Activated CD4-positive, alpha-beta T cell treated with anti-CD3 and anti-CD28 coated beads, Interleukin-2, amount 50 U/mL, for 4 hours (primary cell): Measurements from ENCODE around the gene EGR4.

Experiments used
- DNase-seq, 2 experiments: peaks; one replicate each; pipeline ENCODE4 v3.0.0-alpha.2; 2020

EGR4 gene

DNA sequence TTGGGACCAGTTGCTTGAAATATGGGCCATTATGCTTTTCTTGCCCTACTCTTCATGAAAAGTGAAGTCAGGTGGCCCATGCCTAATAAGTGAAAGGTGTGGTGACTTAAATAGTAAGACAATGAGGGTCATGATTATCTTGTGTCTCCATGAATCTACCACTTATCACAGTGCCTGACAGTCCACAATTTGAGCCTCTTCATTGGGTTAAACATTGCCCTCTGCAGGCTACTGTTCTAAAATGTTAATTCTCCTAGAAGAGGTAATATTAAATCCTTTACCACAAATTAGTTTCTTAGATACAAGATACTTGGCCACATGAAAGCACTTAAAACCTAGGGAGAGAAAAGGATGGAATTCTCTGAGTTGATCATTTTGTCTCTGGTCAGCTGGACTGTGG, 4.0 kb downstream of the EGR4 start:
- no peak for DNase-seq

DNA sequence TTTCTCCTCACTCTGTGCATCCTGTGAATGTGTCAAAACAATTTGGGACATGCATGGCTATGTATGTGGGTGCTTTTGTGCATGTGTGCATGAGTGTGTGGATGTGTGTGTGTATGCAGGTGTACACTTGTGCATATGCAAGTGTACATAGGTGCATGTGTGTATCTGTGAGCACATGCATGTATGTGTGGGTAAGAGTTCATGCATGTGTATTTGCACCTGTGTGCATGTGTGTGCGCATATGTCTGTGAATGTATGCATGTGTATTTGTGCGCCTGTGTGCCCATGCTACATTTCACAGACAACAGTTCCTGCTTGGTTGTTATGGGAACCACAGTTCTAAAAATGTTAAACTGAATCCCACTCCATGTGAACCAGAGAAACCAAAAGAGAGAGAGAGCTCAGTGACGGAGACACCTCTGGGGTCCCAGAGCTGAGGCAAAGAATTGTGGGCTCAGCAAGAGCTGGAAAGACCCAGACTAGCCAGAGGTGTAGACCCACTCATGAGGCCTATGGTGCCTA, 7.2 kb downstream of the EGR4 start:
- no peak for DNase-seq

DNA sequence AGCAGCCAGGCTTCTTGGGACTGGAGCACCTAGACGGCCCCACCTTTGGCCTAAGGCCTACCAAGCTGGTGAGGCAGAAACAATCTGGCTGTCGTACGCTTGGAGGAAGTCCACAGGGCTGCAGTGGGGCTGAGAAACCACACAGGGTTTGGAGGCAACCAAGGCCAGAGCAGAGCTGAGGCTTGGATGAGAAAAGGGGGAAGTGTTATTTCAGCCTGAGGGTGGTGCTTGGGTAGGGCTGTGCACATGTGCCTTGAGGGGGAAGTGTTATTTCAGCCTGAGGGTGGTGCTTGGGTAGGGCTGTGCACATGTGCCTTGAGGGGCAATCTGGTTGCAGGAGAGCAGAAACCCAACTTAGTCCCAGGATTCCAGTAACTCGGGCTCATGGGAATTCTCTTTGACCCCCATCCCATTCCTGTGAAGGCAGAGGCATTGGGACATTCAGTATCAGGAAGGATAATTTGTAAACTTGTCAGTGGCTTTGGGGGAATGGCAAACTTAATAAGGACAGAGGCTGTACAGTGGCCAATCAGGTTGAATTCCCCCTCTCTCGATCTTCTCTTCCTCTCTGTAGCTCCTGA, 8.1 kb downstream of the EGR4 start:
- DNase-seq: no peak

DNA sequence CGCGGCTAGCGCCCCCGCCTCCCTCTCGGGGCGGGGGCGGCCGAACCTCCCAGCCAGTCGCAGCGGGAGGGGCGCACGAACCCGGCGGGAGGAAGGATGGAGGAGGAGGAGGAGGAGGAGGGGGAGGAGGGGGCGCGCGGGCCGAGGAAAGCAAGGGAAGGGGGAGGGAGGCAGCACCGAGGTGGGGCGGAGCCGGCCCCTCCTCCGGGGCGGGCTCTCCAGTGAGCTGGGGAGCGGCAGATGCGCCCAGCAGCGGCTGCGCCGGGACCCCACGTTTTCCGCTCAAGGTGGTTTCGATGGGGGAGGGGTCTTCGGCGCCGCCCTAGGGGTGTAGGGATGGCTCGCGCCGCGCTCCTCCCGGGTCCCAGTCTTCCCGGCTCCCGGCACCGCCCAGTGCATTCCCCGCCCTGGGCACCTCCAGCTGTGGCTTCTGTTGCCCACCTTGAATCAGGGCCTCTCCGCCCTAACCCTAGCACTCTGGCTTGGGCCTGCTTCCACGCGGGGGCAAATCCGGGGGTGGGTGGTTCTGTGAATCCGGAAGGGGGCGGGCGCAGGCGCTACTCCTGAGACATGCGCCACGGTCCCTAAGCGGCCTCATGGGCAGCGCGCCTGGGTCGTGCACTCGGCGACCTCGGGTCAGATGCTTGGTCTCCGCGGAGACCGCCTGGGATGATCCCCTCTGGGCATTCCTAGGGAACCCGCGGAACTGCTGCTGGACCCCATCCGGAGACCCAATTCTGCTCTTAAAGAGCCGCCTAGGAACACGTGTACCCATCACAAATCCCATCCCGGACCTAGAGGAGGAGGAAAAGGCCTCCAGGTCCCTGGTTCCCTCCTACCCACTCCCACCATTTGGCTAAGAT, 8.8 kb downstream of the EGR4 start, which contains the start of gene FBXO41:
Gene FBXO41, minus strand, starts transcription at position 183 of the 863 bp plus-strand sequence. CDS start 14,848 bp downstream, outside the sequence.
- peak; percentile 68 to 75 for DNase-seq

DNA sequence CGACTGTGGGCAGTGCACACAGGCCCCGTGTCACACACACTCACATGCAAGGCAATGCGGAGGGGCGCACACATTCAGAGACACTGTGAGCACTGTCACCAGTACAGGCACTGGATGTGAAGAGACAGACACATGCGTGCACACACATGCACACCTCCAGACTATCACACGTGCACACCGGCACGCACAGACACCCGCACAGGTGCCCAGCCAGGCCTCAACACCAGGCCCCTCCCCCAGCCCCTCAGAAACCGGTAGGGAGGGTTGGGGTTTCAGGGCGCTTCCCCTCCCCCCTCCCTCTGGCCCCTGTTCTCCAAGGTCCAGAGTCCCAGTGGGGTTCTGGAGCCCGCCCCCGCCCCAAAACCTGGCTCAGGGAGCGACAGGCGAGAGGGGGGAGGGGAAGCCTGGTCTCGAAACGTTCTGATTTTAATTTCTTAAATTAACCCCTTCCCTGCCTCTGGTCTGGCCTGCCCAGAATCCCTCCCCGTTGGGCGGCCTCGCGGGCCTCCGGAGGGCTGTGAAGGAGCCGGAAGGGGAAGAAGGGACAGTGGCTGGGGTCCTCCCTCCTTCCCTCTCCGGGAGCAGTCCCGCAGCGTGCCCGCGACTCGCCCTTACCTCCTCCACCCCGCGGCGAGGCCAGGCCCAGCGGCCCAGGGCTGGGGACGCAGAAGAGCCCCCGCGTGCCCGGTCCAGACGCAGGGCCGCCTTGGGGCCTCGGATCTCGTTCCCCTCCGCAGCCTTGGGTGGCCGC, 9.6 kb downstream of the EGR4 start:
- no peak for DNase-seq

DNA sequence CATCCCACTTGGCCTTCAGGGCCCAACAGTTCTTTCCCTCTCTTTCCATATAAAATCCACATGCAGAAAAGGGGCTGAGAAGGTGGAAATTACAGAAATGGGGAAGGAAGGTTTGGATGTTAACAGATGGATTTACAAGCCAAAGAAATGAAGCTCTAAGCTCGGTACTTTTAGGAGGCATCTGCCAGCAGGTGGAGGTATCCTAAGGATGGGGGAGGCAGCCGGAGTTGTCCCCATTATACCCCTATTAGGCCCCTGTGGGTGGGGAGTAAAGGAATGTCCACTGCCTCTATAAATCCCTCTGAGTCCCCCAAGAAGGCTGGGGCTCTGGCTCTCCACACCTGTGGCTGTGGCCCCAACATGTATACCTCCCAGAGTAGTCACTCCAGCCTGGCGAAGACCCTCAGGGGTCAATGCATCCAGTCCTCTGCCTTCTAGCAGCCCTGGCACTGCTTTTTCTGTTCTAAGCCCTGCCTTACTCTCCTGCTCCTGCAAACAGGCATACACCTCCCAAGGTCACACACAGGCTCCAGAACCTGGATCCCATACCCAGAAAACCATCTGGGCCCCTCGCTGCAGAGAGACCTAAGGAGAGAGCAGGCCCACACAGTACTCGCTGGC, 10.3 kb downstream of the EGR4 start:
- DNase-seq: no peak

DNA sequence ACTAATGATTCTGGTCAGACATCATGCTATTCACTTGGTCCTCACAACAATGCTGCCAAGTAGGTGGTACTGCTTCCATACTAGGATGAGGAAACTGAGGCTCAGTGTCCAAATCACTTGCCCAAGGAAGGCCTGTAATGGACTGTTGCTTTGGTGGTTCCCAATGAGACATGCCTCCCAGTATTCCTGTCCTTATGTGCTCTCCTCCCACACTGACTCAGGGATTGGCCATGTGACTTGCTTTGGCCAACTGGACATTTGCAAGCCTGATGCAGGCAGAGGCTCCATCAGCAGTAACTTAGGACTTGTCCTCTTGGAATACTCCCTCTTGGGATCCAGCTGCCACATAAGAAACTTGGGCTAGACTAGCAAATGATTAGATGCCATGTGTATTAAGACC, 12.1 kb downstream of the EGR4 start:
- no peak for DNase-seq

DNA sequence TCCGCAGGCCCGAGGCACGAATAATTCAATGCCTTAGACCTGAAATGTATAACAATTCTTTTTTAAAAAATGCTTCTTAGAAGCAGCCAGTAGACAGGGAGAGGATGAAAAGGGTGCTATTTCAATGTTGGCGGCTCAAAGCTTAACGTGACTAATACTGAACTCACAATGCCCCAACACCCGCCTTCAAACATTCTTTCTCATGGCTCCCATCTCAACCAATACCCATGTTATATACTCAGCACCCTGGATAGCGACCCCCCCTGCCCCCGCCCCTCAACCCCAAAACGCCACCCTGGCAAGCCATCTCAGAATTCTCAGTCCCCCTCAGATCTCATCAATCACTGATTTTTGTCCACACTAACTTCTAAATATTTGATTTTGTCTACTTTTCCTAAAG, 13.5 kb downstream of the EGR4 start:
- no peak for DNase-seq

DNA sequence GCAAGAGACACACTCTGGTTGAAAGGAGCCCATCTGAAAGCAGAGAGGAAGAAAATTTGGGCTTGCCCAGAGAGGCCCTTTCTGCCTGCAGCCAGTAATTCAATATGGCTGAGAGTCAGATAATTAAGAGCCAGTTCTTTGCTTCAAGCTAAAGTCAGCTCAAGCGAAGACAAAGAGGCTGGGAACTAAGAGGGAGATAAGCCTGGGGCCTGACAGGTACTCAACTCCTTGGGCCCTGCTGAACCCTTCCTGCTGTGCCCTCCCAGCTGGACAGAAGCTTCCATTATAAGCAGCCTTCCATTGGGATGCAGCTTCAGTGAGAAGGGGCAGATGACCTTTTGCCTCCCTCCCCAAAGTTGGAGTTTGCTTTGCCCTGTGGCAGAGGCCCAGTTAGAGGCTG, 21.1 kb downstream of the EGR4 start:
- DNase-seq: no peak

DNA sequence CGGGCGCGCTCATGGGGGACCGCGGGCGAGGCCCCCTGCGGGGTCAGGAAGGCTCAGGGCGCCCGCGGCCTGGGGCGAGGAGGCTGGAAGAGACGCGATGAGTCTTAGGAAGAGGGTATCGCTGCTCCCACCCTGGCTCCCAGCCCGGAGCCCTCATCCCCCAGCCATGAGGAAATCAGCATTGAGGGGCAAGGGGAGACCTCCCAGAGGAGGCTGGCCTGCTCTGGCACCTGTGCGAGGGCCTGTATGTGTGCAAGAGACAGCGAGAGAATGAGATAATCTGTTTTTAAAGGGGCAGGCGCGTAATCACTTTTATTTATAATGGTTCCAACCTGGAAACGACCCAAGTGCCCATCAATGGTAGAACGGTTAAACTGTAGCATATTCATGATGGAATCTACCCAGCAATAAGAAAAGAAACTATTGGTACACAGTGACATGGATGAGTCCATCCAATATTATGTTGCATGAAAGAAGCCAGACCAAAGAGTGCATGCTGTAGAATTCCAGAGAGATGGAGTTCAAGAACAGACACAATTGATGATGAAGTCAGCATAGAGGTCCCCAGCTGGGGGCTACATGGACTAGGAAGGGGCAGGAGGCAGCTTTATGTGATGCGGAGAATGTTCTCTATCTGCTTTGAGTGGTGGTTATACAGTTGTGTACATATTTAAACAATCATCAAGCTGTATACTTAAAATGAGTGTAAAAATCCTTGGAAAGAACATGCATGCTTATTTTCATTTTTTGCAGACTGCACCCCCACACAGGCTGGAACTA, 23.5 kb downstream of the EGR4 start:
- no peak for DNase-seq

DNA sequence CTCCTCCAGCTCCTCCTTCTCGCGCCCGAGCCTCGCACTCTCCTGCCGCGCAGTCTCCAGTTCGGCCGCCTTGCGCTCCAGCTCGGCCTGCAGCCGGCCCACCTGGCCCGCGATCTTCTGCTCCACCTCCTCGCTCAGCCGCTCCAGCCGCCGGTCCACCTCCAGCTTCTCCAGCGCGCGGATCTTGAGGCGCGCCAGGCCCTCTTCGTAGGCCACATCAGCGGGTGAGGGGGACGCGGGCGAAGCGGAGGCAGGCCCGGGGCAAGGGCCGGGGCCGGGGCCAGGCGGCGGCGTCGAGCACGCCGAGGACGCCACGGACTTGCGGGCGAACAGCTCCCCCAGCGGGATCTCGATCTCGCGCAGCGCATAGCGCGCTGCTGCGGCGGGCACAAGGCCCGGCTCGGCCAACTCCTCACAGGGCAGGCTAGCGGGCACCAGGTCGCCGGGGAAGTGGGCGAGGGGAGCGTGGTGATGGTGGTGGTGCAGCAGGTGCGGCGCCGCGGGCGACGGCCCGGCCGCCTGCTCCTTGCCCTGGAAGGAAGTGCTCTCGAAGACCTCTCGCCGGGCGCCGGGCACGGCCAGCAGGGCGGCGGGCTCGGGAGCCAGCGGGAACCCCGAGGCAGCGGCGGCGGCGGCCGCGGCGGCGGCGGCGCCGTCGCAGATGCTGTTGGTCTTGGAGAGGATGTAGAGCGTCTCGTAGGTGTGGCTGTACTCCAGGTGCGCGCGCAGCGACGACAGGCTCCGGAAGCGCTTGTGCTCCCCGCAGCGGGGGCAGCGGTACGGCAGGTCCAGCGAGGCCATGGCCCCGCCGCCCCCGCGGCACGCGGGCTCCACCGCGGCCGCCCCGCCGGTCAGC, 24.3 kb downstream of the EGR4 start:
- DNase-seq: peak; percentile 66

DNA sequence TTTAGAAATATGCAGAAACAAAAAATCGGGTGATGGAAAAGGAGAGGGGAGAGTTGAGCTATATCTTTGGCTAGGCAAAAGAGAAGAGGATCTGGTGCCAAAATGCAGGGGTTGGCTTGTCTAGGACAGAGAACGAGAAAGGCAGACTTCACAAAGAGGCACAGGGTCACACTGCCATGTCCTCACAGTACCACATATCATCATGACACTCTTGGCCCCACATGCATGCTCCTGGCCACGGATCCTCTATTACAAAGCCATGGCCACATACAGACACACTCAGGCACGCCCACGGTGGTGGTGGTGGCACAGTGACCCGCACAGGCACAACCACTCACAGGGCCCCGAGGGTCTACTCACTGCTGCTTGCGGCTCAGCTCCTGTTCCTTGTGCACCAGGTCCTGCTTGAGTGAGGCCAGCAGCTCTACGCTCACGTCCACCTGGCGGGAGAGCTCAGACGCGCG, 24.9 kb downstream of the EGR4 start:
- DNase-seq: no peak

DNA sequence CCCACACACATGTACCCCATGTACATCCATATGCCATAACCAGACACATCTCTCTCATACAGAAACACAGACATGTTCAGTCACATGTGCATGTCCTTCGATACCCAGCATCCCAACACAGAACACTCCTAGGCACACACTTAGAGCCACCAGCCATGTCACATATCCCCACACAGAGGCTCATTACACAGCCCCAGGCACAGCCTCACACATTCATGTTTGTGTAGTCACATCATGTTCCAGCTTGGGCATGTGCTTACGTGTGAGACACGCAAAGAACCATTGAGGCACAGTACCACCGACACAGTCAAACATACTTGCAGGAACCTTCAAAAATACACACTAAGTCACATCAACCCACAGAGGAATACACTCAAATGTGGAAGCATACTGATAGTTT, 26.3 kb downstream of the EGR4 start:
- DNase-seq: no peak

DNA sequence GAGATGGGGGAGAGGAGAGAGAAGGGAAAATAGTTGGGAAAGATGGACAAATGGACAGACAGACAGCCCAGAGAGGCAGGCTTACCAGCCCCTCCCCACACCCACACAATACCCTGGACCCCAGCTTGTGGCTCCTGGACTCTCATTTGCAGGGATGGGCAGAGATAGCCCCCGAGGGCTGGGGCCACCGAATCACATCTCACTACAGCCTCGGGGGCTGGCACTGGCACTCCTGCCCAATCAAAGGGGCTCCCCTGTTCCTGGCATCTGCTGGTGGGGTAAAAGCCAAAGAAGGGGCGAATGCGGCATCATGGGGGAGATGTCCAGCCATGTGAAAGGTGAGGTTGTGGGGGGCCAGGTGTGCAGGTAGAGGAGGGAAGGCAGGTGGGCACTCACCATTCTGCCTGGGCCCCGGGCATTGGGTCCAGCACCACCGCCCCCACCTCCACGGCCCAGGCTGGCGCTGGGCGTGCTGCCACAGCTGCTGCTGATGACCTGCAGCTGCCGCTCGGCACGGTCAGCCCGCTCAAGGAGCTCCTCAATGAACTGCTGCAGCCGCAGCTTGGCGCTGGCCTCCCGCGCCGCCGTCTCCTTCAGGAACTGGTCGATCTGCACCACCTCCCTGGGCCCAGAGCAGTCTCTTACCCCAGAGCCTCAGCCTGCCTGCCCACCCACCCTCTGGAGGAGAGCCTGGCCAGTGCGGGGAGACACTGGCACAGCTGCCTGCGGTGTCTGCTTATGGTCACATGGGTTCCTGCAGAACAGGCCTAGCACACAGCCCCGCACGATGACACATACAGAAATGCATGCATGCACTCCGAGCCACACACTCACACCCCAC, 27.1 kb downstream of the EGR4 start:
- no peak for DNase-seq

DNA sequence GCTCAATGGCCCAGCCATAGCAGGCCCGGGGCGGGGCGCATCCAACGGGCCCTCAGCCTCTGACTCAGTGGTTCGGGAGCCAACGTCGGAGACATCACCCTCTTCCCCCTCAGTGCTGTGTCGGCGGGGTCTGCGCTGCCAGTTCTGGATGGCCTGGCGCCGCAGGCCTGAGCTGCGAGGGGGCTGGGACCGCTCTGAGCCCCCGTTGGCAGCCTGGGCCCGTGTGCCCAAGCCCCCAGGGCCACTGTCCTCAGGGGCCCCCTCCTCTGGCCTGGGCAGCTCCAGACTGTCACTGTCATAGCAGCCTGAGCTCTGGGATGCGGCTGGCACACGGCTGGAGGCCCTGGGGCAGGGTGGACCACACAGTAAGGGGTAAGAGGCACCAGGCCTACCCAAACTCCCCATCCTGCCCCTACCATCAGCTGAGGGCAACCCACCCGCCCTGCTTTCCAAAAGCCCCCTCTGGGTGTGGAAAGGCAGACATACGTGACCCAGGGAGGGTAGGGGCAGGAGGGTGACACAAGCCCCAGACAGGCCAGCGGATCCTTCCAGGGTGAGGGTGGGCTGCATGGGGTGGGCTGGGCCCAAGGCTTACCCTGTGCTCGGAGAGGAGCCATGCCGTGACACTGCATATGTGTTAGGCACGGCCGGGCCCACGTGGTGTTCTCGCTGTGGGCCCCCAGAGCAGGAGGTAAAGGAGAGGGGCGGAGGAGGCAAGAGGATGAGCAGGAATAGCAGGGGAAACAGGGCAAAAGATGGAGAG, 27.9 kb downstream of the EGR4 start:
- no peak for DNase-seq

DNA sequence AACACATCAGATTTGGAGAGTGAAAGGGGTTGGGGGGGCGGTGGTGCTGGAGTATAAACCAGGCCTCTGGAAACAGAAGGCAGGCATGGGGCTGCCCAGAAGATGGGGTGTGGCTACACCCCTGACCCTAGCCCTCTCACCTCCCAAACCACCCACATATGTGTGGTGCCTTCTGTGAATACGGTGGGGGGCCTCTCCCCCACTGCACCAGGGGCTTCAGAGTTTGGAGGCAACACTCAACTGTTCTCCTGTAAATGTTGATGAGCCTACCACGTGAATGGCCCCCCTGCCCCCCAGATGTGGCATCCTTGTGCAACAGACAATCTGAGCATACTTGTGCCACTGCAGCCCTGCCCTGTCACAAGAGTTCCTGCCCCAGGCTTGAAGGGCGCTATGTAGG, 28.6 kb downstream of the EGR4 start:
- DNase-seq: no peak

DNA sequence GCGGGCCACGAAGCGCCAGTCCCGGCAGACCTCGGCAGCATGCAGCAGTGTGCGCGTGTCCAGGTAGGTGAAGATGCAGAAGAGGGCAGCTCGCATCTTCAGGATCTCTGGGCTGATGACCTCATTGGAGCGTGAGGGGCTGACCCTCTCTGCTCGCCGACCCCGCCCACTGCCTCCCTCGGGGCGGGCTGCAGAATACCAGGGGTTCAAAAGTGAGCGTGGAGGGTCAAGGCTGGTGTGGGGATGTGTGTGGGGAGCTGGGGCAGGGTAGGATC, 29.1 kb downstream of the EGR4 start:
- no peak for DNase-seq

DNA sequence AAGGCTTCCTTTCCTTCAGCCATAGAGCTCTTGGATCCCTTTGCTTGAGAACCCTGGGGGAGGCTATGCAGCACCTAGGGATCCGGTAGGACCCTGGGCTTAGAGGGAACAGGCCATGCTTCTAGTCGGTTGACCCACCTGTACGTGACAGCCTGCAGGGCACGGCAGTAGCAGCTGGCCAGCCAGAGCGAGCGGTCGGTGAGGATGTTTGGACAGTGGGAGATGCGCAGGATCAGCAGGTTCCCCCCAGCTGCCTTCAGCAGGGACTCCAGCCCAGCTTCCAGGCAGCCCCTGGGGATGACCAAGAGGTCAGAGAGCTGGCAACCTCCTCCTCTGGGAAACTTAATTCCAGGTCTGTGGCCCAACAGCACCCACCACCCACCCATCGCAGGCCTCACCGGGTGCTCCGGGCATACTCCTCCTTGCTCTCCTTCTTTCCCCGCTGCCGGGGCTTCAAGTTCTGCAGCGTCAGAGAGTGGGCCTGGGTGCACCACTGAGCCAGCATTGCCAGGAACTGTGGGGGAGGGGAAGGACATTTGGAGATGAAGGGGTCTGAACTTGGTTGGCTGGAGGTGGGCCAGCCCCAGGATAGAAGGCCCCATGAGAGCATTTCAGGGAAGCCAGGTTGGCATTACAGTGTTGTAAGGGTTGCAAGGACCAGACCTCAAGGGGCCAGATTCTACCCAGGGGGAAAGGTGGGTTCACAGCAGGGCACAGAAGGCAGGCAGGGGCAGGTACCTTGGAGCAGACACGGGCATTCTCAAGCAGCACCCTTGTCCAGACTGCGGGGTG, 29.6 kb downstream of the EGR4 start:
- no peak for DNase-seq
